ENCODE measurements around the gene PTGER2.

Gene PTGER2

GRCh38 chr14:52336241-52336640, 22.1 kb downstream of the PTGER2 start:
- no peak for DNase-seq (ENCODE audit: low read depth in 2 of 2)

- no peak for DNase-seq (ENCODE audit: low read depth in 2 of 2)
Measured at GRCh38 chr14:52338051-52338681, 24.1 kb downstream of the PTGER2 start.

- no peak for DNase-seq (ENCODE audit: low read depth in 2 of 2)
Measured at GRCh38 chr14:52339262-52339661, 25.1 kb downstream of the PTGER2 start.

- DNase-seq (ENCODE audit: low read depth in 2 of 2) = no peak
Measured at GRCh38 chr14:52342849-52343596, 28.9 kb downstream of the PTGER2 start.

GRCh38 chr14:52346778-52347177, 32.7 kb downstream of the PTGER2 start:
- DNase-seq (ENCODE audit: low read depth in 2 of 2) = no peak

GRCh38 chr14:52348279-52348678, 34.2 kb downstream of the PTGER2 start:
- no peak for DNase-seq (ENCODE audit: low read depth in 2 of 2)

- DNase-seq (ENCODE audit: low read depth in 2 of 2) = no peak
Measured at GRCh38 chr14:52348776-52349175, 34.7 kb downstream of the PTGER2 start.

GRCh38 chr14:52349731-52350130, 35.6 kb downstream of the PTGER2 start:
- DNase-seq (ENCODE audit: low read depth in 2 of 2) = no peak

GRCh38 chr14:52350445-52350844, 36.3 kb downstream of the PTGER2 start:
- DNase-seq (ENCODE audit: low read depth in 2 of 2) = no peak

GRCh38 chr14:52351233-52352060, 37.3 kb downstream of the PTGER2 start:
- DNase-seq (ENCODE audit: low read depth in 2 of 2) = no peak

- no peak for DNase-seq (ENCODE audit: low read depth in 2 of 2)
Measured at GRCh38 chr14:52352061-52352491, 38.0 kb downstream of the PTGER2 start.

- DNase-seq (ENCODE audit: low read depth in 2 of 2) = no peak
Measured at GRCh38 chr14:52352569-52352968, 38.5 kb downstream of the PTGER2 start.

- no peak for DNase-seq (ENCODE audit: low read depth in 2 of 2)
Measured at GRCh38 chr14:52354242-52354641, 40.1 kb downstream of the PTGER2 start.

- DNase-seq (ENCODE audit: low read depth in 2 of 2) = no peak
Measured at GRCh38 chr14:52355016-52355431, 40.9 kb downstream of the PTGER2 start.

- DNase-seq (ENCODE audit: low read depth in 2 of 2) = no peak
Measured at GRCh38 chr14:52355526-52355925, 41.4 kb downstream of the PTGER2 start.

GRCh38 chr14:52356025-52356424, 41.9 kb downstream of the PTGER2 start:
- DNase-seq (ENCODE audit: low read depth in 2 of 2) = no peak

GRCh38 chr14:52360831-52361230, 46.7 kb downstream of the PTGER2 start:
- DNase-seq (ENCODE audit: low read depth in 2 of 2) = no peak

GRCh38 chr14:52363041-52363704, 49.1 kb downstream of the PTGER2 start:
- DNase-seq (ENCODE audit: low read depth in 2 of 2) = no peak

GRCh38 chr14:52363961-52364360, 49.8 kb downstream of the PTGER2 start:
- DNase-seq (ENCODE audit: low read depth in 2 of 2) = no peak

GRCh38 chr14:52365071-52365470, 51.0 kb downstream of the PTGER2 start:
- DNase-seq (ENCODE audit: low read depth in 2 of 2) = no peak

GRCh38 chr14:52366796-52367315, 52.7 kb downstream of the PTGER2 start:
- no peak for DNase-seq (ENCODE audit: low read depth in 2 of 2)

GRCh38 chr14:52369305-52369801, 55.2 kb downstream of the PTGER2 start:
- no peak for DNase-seq (ENCODE audit: low read depth in 2 of 2)
